Large intestine (tissue), 3 donors: ENCODE measurements around the gene DSCAML1. TPM values are rescaled to one million over a fixed set of nuclear protein-coding genes. Genes with fewer than 3 reads are reported as not detected.

Experiments
- DNase-seq, 2 donors: peaks; one replicate each; pipeline versions ENCODE4 v3.0.0 to v3.0.0-alpha.2; 2013
- H3K27ac ChIP-seq: one replicate; pipeline ENCODE4 v1.5.1; 2013; ENCODE audit warnings: low read length
- H3K27me3 ChIP-seq: 2 replicates; pipeline ENCODE4 v1.6.1; 2013; ENCODE audit warnings: low read length; ENCODE audit not compliant: control insufficient read depth, insufficient read depth
- H3K36me3 ChIP-seq: 2 replicates; pipeline ENCODE4 v1.6.1; 2013; ENCODE audit warnings: low read length; ENCODE audit not compliant: control insufficient read depth, insufficient read depth
- H3K4me1 ChIP-seq: one replicate; pipeline ENCODE4 v1.6.1; 2013; ENCODE audit warnings: low read length; ENCODE audit not compliant: control insufficient read depth, insufficient read depth
- H3K4me3 ChIP-seq: one replicate; pipeline ENCODE4 v1.5.1; 2013; ENCODE audit warnings: low read length
- H3K9me3 ChIP-seq: one replicate; pipeline ENCODE4 v1.6.1; 2013; ENCODE audit warnings: mild to moderate bottlenecking, low read depth, low read length, moderate library complexity; ENCODE audit not compliant: control insufficient read depth
- WGBS: methylation state at CpG from one replicate; pipeline ENCODE4 v1.1.5; 2013; ENCODE audit warnings: low lambda C conversion rate; ENCODE audit not compliant: insufficient coverage; 5-methylcytosine and 5-hydroxymethylcytosine counted together
- polyA plus RNA-seq: library from polyadenylated mRNA; unstranded; fragments of 120-200 nt; gene quantifications from one replicate; pipeline ENCODE4 v1.2.1, GENCODE V29; 2013

DSCAML1 gene
- polyA plus RNA-seq, 1 donor, result 1.6 TPM

GRCh38 chr11:117690484-117691217 lies 106.4 kb downstream of the DSCAML1 start:
- no peaks in the 10 kb centered on the region for H3K36me3 ChIP-seq
- peaks cover 20% of the 10 kb centered on the region for H3K4me1 ChIP-seq
- no peaks in the 10 kb centered on the region for H3K27me3 ChIP-seq
- no CpG with 5 or more reads among the region's 8 CpGs for WGBS
- DNase-seq, result no peak
- H3K9me3 ChIP-seq, result no peaks in the 10 kb centered on the region
- H3K27ac ChIP-seq, result no peak overlapping the region
- H3K4me3 ChIP-seq, result no peak overlapping the region

- no peaks in the 10 kb centered on the region for H3K36me3 ChIP-seq
- H3K27me3 ChIP-seq, result no peaks in the 10 kb centered on the region
- H3K4me3 ChIP-seq, result no peak overlapping the region
- no peaks in the 10 kb centered on the region for H3K9me3 ChIP-seq
- no CpG with 5 or more reads among the region's 3 CpGs for WGBS
- H3K27ac ChIP-seq, result no peak overlapping the region
- no peak for DNase-seq
- peaks cover 41% of the 10 kb centered on the region for H3K4me1 ChIP-seq
Observed at GRCh38 chr11:117688255-117688797, 108.7 kb downstream of the DSCAML1 start.

- Histone ChIP-seq H3K4me3 (no peak overlapping the region), H3K27ac (no peak overlapping the region), H3K4me1 (peaks cover 46% of the 10 kb centered on the region), H3K9me3 (no peaks in the 10 kb centered on the region), H3K27me3 (no peaks in the 10 kb centered on the region), H3K36me3 (no peaks in the 10 kb centered on the region)
- no CpG with 5 or more reads among the region's 6 CpGs for WGBS
- DNase-seq, result no peak
Observed at GRCh38 chr11:117687776-117688175, 109.2 kb downstream of the DSCAML1 start.

- DNase-seq, result peak; percentile 48 to 76
- Histone ChIP-seq H3K27me3 (no peaks in the 10 kb centered on the region), H3K4me1 (peaks cover 50% of the 10 kb centered on the region), H3K4me3 (no peak overlapping the region), H3K9me3 (no peaks in the 10 kb centered on the region), H3K36me3 (no peaks in the 10 kb centered on the region), H3K27ac (peak overlapping the region; percentile 88)
- no CpG with 5 or more reads among the region's 3 CpGs for WGBS
Observed at GRCh38 chr11:117686711-117687110, 110.3 kb downstream of the DSCAML1 start.

- Histone ChIP-seq H3K27ac (peak overlapping the region; percentile 88), H3K9me3 (no peaks in the 10 kb centered on the region), H3K4me1 (peaks cover 56% of the 10 kb centered on the region), H3K4me3 (no peak overlapping the region), H3K27me3 (no peaks in the 10 kb centered on the region), H3K36me3 (no peaks in the 10 kb centered on the region)
- DNase-seq, result peak in 1 of 2 donors; percentile 59
- no CpG with 5 or more reads among the region's 6 CpGs for WGBS
Observed at GRCh38 chr11:117685566-117685965, 111.5 kb downstream of the DSCAML1 start.

GRCh38 chr11:117684731-117685130 lies 112.3 kb downstream of the DSCAML1 start:
- Histone ChIP-seq H3K4me3 (no peak overlapping the region), H3K9me3 (no peaks in the 10 kb centered on the region), H3K4me1 (peaks cover 64% of the 10 kb centered on the region), H3K36me3 (no peaks in the 10 kb centered on the region), H3K27me3 (no peaks in the 10 kb centered on the region), H3K27ac (peak overlapping the region; percentile 88)
- WGBS, result no CpG with 5 or more reads among the region's 4 CpGs
- peak; percentile 91 to 96 for DNase-seq

GRCh38 chr11:117684111-117684510 lies 112.9 kb downstream of the DSCAML1 start:
- WGBS, result no CpG with 5 or more reads among the region's 3 CpGs
- Histone ChIP-seq H3K4me3 (no peak overlapping the region), H3K36me3 (no peaks in the 10 kb centered on the region), H3K27me3 (no peaks in the 10 kb centered on the region), H3K9me3 (no peaks in the 10 kb centered on the region), H3K4me1 (peaks cover 70% of the 10 kb centered on the region), H3K27ac (peak overlapping the region; percentile 88)
- DNase-seq, result peak in 1 of 2 donors; percentile 42

GRCh38 chr11:117681438-117681837 lies 115.6 kb downstream of the DSCAML1 start:
- no peak overlapping the region for H3K4me3 ChIP-seq
- no peak for DNase-seq
- no peak overlapping the region for H3K27ac ChIP-seq
- no peaks in the 10 kb centered on the region for H3K9me3 ChIP-seq
- WGBS, result 100% methylated on average over 1 of the region's 1 CpG
- H3K27me3 ChIP-seq, result no peaks in the 10 kb centered on the region
- no peaks in the 10 kb centered on the region for H3K36me3 ChIP-seq
- peaks cover 73% of the 10 kb centered on the region for H3K4me1 ChIP-seq

- DNase-seq, result peak; percentile 89 to 94
- no peaks in the 10 kb centered on the region for H3K9me3 ChIP-seq
- peaks cover 56% of the 10 kb centered on the region for H3K4me1 ChIP-seq
- no CpG with 5 or more reads among the region's 3 CpGs for WGBS
- H3K27ac ChIP-seq, result peak overlapping the region; percentile 96
- H3K4me3 ChIP-seq, result no peak overlapping the region
- no peaks in the 10 kb centered on the region for H3K27me3 ChIP-seq
- no peaks in the 10 kb centered on the region for H3K36me3 ChIP-seq
Observed at GRCh38 chr11:117679461-117679860, 117.6 kb downstream of the DSCAML1 start.

- H3K4me3 ChIP-seq, result no peak overlapping the region
- H3K27ac ChIP-seq, result peak overlapping the region; percentile 96
- DNase-seq, result peak; percentile 67 to 84
- WGBS, result no CpG with 5 or more reads among the region's 18 CpGs
- H3K9me3 ChIP-seq, result no peaks in the 10 kb centered on the region
- H3K4me1 ChIP-seq, result peaks cover 49% of the 10 kb centered on the region
- no peaks in the 10 kb centered on the region for H3K27me3 ChIP-seq
- H3K36me3 ChIP-seq, result no peaks in the 10 kb centered on the region
Observed at GRCh38 chr11:117678658-117679406, 118.2 kb downstream of the DSCAML1 start.
